ENCODE results near the gene PANX2. TPM values are rescaled to one million over a fixed set of nuclear protein-coding genes. Genes with fewer than 3 reads are reported as not detected.

Gene PANX2
- total and polyA plus RNA-seq, 9 of the 15 experiments (the other 6 are each of a cell fraction or from before 2014, with no cell fraction given), result 0.01 to 3.9 (median 0.67) TPM; not detected in 1

GRCh38 chr22:50218996-50219727 lies 48.6 kb downstream of the PANX2 start (continued):
- TF ChIP-seq NR2C2 (CRISPR knock-in tag; IDR thresholded peaks at IDR 0.05), result no peak
- no peak for TF ChIP-seq NR2C2 (tag; IDR thresholded peaks at IDR 0.05)
- peak; percentile 47 to 69 for TF ChIP-seq E2F6 (IDR thresholded peaks at IDR 0.05; ENCODE audit: borderline replicate concordance in 1 of 2, extremely low read depth in 1 of 2, insufficient read depth in 1 of 2, insufficient read length in 1 of 2, low read depth in 1 of 2, low read length in 1 of 2, poor library complexity in 1 of 2, severe bottlenecking in 1 of 2)
- TF ChIP-seq SUPT5H (IDR thresholded peaks at IDR 0.05), result no peak
- TF ChIP-seq HMGXB4 (CRISPR knock-in tag; IDR thresholded peaks at IDR 0.05), result no peak
- peak in 1 of 2 experiments; percentile 91; a peak in 1 of 4 replicates for TF ChIP-seq SIN3A (IDR thresholded peaks at IDR 0.05; ENCODE audit: borderline replicate concordance in 2 of 2, control insufficient read depth in 1 of 2, low read depth in 2 of 2, low read length in 2 of 2)
- TF ChIP-seq MYC (IDR thresholded peaks at IDR 0.05; ENCODE audit: low read depth, low read length), result peak; percentile 85
- no peak for TF ChIP-seq MYC (CRISPR knock-in tag; IDR thresholded peaks at IDR 0.05; ENCODE audit: borderline replicate concordance, low read depth)
- no peak for TF ChIP-seq ZNF280B (CRISPR knock-in tag; IDR thresholded peaks at IDR 0.05)
- 0 out of 2 replicates have a peak, but pooled peaks have one; percentile 53 for TF ChIP-seq ZNF263 (CRISPR knock-in tag; IDR thresholded peaks at IDR 0.05; ENCODE audit: borderline replicate concordance)
- no peak for TF ChIP-seq NCOR1 (IDR thresholded peaks at IDR 0.05)
